OCI-M1 (cell line): Measurements from ENCODE around the gene ACSM3.
"Not testable (repeated sequence)": the region's sequence is repeated elsewhere in the genome, so short reads cannot be mapped to it uniquely, and the experiment has no call there.

Experiments used
- DNase-seq: peaks from one replicate; lab custom pipeline; 2025; lab: John Stamatoyannopoulos, UW

ACSM3 gene, protein sequence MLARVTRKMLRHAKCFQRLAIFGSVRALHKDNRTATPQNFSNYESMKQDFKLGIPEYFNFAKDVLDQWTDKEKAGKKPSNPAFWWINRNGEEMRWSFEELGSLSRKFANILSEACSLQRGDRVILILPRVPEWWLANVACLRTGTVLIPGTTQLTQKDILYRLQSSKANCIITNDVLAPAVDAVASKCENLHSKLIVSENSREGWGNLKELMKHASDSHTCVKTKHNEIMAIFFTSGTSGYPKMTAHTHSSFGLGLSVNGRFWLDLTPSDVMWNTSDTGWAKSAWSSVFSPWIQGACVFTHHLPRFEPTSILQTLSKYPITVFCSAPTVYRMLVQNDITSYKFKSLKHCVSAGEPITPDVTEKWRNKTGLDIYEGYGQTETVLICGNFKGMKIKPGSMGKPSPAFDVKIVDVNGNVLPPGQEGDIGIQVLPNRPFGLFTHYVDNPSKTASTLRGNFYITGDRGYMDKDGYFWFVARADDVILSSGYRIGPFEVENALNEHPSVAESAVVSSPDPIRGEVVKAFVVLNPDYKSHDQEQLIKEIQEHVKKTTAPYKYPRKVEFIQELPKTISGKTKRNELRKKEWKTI

GRCh38 chr16:20763461-20764232, at the start of gene ACSM3:
TSS of gene ACSM3 (plus strand) at chr16:20764014. CDS start at chr16:20770035, 6,021 bp downstream.
- DNase-seq: peak; percentile 96

DNA sequence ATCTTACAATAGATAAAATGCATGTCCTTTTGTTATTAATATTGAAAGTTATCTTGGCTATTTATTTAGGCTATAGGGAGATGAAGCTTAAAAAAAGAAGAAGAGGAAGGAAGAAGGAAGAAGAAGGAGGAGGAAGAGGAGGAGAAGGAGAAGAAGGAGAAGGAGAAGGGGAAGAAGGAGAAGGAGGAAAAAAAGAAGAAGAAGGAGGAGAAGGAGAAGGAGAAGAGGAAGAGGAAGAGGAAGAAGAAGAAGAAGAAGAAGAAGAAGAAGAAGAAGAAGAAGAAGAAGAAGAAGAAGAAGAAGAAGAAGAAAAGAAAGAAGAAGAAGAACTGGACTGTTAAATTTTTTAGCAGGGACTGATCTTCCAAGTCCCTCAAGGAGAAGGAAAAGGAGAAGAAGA, 46.1 kb upstream of the ACSM3 start:
- DNase-seq: not testable (repeated sequence)

DNA sequence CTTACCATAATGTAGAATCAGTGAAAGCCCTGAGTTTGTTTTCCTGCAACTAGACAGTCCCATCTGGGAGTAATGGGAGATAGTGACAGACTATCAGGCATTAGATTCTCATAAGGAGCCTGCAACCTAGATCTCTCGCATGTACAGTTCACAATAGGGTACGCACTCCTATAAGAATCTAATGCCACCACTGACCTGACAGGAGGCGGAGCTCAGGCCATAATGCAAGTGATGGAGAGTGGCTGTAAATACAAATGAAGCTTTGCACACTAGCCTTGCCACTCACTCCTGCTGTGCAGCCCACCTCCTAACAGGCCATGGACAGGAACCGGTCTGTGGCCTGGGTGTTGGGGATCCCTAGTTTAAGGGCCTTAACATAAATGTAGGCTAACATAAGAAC, 43.6 kb upstream of the ACSM3 start:
- no peak for DNase-seq

DNA sequence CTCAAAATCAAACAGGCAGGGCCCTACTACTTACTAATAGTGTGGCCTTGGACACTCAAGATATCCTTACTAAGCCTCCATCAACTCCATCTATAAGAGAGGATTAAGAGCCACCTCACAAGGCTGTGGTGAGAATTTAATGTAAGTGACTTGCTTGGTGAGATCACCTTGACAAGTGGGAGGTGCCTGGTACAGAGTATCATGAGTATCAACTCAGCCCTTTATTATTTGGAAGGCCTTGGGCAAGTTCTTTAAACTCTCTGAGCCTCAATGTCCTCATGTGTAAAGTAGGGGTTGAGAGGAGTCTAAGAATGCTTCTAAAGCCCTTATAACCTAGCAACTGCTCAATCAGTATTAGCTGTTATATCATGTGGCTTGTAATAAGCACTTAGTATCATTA, 37.2 kb upstream of the ACSM3 start:
- DNase-seq: no peak

DNA sequence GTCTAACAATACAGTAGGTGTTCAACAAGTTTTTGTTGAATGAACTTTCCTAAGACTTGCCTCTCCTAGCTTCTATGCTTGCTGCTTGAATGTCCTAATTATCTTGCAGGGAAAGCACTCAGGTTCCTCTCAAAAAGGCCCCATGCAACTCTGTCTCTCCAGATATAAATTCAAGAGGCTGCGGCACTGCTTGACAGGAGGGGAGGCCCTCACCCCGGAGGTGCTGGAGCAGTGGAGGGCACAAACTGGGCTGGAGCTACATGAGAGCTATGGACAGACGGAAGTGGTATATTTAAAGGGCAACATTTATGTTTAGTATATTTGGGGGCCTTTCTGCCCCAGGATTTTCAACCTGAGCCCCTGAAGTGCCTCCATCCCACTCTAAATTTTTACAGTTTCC, 36.6 kb upstream of the ACSM3 start:
- no peak for DNase-seq

GRCh38 chr16:20729141-20729540, 34.7 kb upstream of the ACSM3 start:
- no peak for DNase-seq

- DNase-seq: no peak
These were observed 29.8 kb upstream of the ACSM3 start for GRCh38 chr16:20734056-20734455.

DNA sequence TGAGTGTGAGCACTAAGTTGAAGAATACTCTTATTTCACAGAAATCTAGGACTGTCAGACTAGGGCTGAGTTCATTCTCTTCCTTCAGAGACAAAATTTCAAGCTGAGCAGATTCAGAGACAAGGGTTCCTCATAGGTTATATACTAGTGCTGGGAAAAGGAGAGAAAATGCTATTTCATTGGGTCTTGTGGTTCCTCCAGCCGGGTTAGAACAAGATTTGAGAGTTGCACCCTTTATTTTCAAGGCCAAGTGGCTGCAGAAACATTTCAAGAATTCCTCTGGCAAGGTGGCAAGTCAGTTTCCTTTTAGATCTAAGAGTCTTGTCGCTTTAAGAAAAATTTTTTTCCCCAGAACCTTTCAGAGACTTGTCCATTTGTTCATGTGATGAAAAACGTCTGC, 29.0 kb upstream of the ACSM3 start:
- DNase-seq: peak; percentile 38

- peak; percentile 54 for DNase-seq
These were observed 28.3 kb upstream of the ACSM3 start for GRCh38 chr16:20735490-20735889.

GRCh38 chr16:20740007-20740883, 23.6 kb upstream of the ACSM3 start:
- peak; percentile 77 for DNase-seq

DNA sequence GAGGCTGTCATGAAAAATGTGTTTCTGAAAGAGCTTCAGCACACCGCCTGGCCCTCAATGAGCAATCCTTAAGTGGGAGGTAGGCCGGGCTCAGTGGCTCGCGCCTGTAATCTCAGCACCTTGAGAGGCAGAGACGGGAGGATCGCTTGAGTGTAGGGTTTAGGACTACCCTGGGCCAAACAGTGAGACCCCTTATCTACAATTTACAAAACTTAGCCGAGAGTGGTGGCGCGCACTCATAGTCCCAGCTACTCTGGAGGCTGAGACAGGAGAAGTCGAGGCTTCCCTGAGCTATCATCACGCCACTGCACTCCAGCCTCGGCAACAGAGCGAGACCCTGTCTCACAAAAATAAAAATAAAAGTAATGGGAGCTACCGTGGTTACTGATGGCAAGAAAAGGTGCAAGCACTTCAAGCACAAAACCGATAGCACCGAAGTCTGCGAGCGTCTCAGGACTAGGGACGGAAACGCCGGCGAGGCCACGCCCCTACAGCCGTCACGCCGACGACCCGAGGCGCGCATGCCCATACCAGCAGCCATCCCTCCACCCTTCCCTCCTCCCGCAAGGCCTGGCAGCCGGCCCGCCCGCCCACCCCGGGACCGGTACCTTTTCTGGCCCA, 22.8 kb upstream of the ACSM3 start:
- DNase-seq: peak; percentile 93

DNA sequence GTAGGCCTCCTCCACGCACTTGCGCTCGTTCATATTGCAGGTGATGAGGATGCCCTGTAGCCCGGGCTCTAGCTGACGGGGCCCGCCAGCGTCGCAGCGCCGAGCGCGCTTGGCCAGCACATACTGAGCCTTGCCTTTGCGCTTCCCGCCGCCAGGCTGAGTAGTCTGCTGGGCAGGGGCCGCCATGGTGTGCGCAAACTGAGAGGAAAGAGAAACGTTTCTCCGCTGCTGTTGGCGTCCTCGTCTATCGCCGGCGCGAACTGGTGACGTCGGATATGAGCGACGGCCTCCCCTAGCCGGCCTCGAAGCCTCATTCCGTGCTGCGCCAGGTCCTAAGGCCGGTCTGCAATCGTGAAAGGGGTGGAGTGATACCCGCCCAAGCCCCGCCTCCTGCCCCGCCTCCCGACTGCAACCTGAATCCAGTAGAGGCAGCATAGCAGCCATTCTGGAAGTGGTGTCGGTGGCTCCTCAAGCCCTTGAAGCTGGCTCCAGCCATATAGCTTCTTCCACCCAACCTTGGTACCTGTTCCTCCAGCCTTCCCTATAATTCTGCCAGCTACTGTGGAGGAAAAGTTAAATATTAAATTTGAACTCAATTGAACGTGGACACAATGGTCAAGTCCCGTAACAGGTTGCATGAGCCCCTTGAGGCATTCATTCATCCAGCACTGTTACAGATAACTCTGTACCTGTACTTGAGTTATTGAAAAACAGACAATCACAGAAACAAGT, 22.1 kb upstream of the ACSM3 start, which contains the start of gene THUMPD1:
Gene THUMPD1, minus strand, starts transcription at position 265 of the 732 bp plus-strand sequence. Its CDS starts 79 bp downstream, at position 186.
- peak; percentile 98 for DNase-seq

DNA sequence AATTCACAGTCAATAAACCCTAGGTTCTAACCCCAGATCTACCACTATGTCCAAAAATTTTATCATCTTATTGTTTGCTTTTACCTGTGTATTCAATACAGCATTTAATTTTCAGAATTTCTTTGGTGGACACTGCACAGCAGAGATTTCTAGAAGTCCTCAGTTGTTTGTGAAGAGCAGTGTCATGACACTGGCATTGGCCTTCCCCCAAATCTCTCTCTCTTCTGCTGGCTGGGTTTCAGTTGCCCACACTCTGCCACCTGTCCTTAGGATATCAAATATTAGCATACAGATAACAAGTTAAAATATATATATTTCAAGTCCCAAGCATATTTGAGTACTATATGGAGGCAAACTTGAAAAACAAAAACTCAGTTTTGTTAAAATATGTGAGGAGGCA, 20.2 kb upstream of the ACSM3 start:
- no peak for DNase-seq

GRCh38 chr16:20744922-20745440, 18.8 kb upstream of the ACSM3 start:
- DNase-seq: peak; percentile 96

- no peak for DNase-seq
These were observed 17.4 kb upstream of the ACSM3 start for GRCh38 chr16:20746461-20746860.

GRCh38 chr16:20747030-20747816, 16.6 kb upstream of the ACSM3 start:
- peak; percentile 98 for DNase-seq

GRCh38 chr16:20749474-20749873, 14.3 kb upstream of the ACSM3 start:
- no peak for DNase-seq

DNA sequence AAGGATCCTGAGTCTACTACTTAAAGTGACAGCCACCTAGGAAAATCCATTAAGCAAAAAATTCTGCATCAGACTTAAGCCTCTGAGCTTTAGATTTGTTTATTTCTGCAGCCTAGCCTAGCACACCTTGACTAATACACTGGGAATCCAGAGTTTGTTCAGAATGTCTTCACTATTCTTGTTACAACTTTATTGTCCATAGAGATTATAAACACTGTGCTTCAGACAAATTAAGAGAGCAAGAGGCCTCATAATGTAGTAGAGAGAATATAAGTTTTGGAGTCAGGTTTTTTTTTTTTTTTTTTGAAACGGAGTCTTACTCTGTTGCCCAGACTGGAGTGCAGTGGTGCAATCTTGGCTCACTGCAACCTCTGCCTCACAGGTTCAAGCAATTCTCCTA, 13.3 kb upstream of the ACSM3 start:
- DNase-seq: no peak

DNA sequence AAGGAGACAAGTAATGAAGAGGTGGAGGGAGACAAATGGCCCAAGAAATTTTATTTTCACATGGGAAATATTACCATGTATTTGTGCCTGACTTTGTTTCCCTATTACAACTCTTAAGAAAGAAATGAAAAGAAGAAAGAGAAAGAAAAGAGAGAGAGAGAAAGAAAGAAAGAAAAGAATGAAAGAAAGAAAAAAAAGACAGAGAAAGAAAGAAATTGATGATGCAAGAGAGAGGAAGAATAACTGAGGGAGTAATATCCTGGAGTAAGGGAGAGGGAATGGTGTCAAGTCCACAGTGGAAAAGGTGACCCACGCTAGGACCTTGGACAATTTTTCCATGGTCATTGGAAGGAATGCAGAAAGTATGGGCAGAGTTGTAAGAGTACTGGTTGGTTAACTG, 10.1 kb upstream of the ACSM3 start:
- no peak for DNase-seq

- DNase-seq: no peak
These were observed 8.6 kb upstream of the ACSM3 start for GRCh38 chr16:20755238-20755637.
